Measurements from ENCODE around the gene TRABD2B.
A peak's percentile ranks its signal among the peaks of the same experiment; 100 is the strongest.

Gene TRABD2B

DNA sequence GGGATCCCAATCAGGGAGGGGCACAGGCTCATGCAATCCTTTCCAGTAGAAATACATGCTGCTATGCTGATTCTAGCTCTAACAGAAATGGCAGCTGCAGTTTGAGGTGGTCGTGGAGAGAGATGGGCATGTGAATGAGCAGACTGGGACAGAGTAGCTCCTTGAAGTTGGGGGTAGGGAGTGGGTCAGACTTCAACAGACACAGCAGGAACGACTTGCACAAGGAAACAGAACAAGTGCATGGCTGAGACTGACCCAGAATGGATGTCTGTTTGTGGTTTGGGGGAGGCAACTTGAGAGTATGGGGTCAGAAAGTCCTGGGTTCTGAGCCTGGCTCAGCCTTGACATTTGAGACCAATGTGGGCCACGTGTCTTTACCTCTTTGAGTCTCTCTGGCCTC lies 25.1 kb upstream of the TRABD2B start:
- DNase-seq (ENCODE audit: low spot score) (no peak), FAIRE-seq (no peak)

DNA sequence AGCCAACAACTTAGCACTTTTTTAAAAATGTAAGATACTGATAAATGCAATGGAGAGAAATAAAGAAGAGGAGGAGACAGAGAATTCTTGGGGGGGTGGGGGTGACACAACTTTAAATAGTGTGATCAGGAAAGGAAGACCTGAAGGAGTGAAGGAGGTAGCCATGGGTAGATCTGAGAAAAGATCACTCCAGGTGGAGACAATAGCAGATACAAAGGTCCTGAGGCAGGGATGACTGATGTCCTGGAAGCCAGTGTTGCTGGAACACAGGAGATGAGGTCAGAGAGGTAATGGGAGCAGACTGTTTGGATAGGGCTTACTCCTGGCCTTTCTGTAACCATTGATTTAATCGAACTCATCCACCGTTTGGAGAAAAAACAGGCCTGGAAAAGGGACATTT lies 24.6 kb upstream of the TRABD2B start:
- no peak for DNase-seq (ENCODE audit: low spot score)
- no peak for FAIRE-seq

DNA sequence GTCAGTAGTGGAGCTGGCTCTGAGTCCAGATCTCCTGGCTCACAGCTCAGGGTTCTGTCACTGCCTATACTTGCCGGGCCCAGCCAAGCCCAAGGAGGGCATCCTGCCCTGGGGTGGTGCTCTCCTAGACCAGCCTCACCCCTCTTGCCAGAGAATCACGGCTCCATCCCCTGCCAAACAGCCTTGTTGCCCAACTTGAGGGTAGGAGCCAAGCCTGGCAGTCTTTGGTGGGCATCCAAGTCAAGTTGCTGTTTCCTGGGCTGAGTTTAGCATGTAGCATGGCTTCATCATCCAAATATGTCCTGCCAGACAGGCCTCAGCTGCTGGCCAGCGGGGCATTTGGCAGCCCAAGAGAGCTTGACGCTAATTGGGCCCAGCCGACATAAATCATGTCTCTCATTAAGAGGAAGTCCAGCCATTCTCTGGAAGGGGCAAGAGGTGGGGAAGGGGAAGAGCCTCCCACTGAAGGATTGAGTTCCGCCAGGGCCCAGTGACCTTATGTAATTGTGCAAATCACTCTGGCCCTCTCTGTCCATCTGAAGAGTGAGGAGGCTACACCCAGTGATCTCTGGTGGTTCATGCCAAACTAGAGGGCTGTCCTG lies 22.6 kb upstream of the TRABD2B start:
- FAIRE-seq (no peak), DNase-seq (ENCODE audit: low spot score) (no peak)

DNA sequence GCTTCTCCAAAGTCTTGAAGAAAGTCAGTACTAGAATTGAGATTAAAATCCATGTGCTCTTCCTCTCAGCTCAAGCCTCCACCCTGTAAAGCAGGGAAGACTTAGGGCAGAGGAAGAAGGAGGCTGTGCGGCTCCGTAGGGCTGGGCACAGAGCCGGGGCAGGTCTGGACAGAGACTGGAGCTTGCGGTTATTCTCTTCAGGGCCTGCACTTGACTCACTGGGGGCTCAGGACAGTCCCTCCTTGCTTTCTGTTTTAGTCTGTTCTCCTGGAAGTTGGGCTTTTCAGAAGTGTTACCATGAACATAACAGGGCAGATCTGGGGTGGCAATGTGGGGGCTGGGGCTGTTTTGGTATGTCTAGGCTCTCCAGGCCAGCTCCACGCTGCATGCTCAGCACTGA lies 21.6 kb upstream of the TRABD2B start:
- DNase-seq (ENCODE audit: low spot score) (no peak), FAIRE-seq (no peak)

DNA sequence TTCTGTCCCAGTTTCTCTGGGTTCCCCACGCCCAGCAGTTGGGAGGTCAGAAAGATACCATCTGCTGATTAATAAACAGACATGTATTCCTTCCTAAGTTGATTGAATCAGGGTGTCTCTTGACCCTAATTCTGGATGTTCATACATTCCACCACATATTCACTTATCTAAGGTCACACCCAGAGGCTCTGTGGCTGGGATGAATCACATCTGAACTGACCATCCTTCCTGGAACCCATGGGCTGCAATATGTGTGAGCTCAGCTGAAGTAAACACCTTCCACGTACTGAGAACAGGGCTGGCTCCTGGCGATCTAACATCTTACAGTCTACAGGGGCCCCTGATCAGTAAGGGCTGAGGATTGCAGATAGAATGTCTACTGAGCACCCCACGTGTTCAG lies 20.5 kb upstream of the TRABD2B start:
- no peak for DNase-seq (ENCODE audit: low spot score)
- FAIRE-seq: no peak

DNA sequence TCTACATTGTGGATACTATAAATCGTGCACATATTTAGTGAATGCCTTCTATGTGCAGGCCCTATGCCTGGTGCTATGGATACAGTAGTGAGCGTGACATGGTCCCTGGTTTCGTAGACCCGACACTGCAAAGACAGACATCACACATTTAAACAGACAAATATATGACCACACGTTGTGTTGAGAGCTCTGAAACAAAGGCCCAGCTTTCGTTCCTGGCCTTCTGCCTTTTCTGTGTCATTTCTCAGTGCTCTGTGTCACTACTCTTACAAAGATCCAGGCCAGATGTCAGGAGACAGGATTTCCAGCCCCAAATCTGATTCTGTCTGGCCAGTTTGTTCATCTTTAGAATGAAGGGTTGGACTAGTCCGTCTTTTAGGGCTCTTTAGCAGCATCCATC lies 19.3 kb upstream of the TRABD2B start:
- FAIRE-seq (no peak), DNase-seq (ENCODE audit: low spot score) (no peak)

DNA sequence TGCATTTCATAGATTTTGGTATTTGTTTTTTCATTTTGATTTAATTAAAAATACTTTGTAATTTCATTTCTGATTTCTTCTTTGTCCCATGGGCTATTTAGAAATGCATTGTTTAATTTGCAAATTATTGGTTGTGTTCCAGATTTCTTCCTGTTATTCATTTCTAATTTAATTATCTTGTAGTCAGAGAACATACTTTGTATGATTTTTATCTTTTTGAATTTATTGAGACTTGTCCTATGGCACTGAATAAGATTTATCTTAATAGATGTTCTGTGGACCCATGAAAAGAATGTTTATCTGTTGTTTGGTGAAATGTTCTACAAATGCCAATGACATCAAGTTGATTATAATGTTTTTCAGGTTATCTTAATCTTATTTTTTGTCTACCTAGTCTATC lies 16.1 kb upstream of the TRABD2B start:
- DNase-seq (ENCODE audit: low spot score): no peak
- FAIRE-seq: no peak

DNA sequence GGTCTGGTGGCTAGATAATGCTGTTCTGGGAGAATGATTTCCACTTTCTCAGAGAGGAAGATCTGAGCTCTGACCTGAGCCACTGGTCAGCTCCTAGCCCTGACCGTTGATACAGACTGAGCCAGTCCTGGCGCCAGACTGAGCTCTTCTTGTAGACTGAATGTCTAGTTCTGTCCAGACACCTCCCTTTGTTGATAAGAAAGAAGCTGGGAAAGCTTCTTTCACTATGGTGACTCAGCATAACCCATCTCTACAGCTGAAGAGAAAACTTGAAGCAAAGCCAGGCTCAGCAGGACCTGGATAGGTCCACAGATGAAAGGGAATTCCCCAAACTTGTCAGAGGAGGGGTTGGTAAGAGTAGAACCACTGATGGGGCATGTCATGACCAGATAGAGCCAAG lies 9.9 kb upstream of the TRABD2B start:
- DNase-seq (ENCODE audit: low spot score) (peak; percentile 36), FAIRE-seq (no peak)

DNA sequence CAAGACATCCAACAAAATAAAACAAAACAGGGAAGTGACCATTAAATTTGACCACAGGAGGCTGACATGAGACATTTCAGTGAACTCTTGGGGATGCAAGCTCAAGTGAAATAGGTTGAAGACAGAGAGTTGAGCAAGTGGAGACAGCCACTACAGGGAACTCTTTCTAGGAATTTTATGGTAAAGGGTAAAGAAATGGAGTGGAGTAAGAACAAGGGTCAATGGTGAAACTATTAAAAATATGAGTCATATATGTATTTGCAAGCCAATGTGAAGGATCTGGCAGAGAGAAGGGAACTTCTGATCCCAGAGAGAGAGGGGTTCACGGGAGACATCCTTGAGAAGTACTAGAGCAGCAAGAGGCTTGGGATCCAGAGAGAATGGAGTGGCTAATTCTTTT lies 9.1 kb upstream of the TRABD2B start:
- FAIRE-seq: no peak
- no peak for DNase-seq (ENCODE audit: low spot score)

DNA sequence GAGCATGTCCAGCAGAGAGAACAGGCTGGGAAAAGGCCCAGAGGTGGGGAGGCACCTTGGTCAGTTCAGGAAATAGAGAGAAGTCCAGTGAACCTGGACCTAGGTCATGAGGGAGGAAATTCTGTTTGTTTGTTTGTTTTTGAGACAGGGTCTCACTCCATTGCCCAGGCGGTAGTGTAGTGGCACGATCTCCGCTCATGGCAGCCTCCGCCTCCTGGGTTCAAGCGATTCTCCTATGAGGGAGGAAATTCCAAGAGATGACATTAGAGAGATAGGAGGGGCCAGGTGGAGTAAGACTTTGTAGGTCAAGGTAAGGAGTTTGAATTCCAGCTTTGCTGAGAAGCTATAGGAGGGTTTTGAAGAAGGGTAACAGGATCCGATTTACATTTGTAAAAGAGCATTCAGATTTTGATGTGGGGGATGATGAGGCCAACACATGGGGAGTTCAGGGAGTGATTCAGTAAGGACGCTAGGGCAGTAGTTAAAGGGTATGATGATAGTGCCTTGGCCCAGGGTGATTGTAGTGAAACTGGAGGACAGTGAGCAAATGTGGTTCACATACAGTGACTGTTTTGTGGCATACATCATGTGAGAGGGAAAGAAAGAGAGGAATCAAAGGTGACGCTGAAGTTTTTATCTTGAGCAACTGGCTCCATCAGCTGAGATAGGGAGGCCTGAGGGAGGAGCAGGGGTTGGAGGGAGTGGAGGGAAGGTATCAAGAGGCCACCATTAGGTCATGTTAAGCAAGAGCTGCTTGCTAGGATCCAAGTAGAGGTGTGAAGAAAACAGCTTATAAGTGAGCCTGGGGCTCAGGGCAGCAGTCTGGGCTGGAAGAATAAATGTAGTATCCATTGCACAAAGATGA lies 8.3 kb upstream of the TRABD2B start:
- FAIRE-seq (no peak), DNase-seq (ENCODE audit: low spot score) (no peak)

DNA sequence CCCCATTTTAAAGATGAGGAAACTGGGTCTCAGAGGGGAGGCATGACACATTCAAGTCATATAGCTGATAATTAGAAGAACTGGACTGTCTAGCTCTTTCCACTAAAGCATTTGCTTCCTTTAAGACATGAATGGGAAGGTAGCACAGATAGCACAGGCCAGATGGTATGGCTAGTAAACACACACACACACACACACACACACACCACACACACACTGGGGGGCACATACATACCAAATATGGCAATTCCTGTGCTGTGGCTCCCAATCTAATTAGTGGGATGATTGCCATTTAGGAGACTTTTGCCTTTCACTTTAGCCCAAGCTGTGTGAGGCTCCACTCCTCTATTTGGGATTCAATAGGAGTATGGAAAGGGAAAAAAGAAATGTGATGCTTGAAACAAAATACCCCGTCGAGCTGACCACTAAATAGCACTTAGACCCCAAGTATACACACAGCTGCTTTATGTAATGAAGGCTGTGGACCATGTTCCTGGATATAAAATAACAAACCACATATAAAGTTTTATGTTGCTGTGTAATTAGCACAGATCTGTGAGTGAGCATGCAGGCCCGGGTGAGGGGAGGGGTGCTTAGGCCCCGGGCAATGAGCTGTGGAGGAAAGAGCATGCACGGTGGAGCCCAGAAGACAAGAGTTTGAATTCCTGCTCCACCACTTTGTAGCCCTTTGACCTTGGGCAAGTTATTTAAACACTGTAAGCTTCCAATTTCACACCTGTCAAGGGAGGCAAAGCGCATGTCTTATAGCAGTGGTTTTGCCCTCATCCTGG lies 6.8 kb upstream of the TRABD2B start:
- DNase-seq (ENCODE audit: low spot score) (no peak), FAIRE-seq (no peak)

DNA sequence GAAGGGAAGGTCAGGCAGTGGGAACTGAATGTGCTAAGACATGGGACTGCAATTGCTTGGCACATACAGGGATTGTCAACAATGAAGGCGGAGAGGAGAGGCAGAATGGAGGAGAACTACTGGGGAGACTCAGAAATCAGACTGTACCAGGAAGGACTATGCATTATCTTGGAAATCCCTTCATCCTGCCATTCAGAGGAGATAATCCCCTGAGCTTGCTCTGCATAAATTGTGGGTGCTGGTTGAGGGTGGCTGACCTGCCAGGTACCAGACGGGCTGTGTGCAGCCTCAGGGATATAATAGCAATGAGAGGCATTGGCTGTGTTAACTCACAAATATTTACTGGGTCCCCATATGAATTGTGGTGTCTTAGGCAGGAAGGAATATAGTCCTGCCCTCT lies 5.0 kb upstream of the TRABD2B start:
- FAIRE-seq: no peak
- DNase-seq (ENCODE audit: low spot score): no peak

DNA sequence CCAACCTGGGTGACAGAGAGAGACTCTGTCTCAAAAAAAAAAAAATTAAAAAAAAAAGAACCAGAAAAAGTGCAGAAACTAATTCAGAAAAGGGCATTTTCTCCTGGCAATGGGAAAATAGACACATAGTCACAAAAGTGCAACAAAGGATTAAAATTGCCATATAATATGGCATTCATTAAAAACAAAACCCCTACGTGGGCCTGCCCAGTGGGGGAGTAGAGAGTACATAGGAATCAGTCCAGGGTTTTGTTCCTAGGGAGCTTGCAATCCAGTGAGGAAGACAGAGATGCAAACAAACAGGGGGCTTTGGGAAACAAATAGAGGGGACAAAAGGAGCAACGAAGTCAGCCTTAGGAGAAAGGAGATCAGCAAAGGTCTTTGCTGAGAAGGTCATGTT lies 4.5 kb upstream of the TRABD2B start:
- FAIRE-seq: no peak
- DNase-seq (ENCODE audit: low spot score): no peak

DNA sequence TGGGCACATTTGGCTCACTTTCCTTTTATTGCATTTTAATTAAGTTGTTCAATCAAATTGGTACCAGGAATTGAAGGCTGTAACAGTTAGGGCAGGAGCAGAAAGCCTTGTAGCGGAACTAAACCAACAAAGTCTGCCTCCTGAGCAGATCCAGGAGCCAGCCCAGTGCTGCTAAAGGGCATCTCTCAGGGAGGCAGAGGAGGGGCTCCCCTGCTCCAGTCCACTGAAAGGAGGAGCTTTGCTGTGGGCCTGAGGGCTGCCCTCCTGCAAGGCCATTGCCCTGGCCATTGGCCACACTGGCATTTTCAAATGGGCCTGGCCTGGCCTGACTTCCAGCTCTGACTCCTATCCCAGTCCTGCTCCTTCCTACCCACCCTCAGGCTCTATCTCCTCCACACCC lies 3.7 kb upstream of the TRABD2B start:
- FAIRE-seq: no peak
- no peak for DNase-seq (ENCODE audit: low spot score)

DNA sequence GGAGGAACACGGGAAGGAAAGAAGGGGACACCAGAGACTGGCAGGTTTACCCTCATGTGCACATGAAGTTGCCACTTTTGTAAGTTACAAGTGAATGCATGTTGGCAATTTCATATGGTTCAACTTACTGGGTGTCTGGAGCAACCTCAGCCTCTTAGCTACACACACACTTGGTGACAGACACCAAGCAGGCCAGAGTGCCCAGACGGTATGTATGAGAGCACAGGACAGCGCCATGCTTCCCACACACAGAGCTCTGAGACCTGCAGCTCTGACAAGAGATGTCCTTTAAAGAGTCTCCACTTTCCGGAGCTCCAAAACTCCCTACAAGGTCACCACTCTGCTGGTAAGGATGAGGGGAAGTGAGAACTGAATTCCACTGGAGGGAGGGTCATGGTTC lies 1.9 kb upstream of the TRABD2B start:
- no peak for DNase-seq (ENCODE audit: low spot score)
- no peak for FAIRE-seq

DNA sequence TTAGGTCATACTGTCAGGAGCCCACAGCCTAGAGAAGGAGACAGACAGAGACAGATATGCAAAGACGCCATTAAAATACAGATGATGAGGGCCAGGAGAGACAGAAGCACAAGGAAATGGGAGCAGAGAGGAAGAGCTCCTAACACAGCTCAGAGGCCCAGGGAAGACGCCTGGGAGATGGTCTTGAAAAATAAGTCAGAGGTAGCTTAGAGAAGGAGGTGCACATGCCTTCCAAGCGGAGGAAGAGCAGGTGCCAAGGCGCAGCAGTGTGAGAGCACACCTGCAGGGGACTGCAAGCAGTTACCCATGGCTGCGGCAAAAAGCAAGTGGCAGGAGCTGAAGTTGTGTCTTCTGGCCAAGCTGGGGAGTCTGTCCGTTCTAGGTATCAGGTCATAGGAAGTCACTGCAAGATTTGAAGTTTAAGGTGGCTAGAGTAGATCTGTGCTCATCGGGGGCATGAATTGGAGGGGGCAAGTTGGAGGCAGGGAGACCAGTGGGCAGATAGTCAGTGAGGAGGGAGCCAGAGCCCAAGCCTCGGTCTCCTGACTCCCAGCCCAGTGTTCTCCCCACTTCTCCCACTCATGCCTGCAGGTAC lies 1.3 kb upstream of the TRABD2B start:
- FAIRE-seq: no peak
- no peak for DNase-seq (ENCODE audit: low spot score)

DNA sequence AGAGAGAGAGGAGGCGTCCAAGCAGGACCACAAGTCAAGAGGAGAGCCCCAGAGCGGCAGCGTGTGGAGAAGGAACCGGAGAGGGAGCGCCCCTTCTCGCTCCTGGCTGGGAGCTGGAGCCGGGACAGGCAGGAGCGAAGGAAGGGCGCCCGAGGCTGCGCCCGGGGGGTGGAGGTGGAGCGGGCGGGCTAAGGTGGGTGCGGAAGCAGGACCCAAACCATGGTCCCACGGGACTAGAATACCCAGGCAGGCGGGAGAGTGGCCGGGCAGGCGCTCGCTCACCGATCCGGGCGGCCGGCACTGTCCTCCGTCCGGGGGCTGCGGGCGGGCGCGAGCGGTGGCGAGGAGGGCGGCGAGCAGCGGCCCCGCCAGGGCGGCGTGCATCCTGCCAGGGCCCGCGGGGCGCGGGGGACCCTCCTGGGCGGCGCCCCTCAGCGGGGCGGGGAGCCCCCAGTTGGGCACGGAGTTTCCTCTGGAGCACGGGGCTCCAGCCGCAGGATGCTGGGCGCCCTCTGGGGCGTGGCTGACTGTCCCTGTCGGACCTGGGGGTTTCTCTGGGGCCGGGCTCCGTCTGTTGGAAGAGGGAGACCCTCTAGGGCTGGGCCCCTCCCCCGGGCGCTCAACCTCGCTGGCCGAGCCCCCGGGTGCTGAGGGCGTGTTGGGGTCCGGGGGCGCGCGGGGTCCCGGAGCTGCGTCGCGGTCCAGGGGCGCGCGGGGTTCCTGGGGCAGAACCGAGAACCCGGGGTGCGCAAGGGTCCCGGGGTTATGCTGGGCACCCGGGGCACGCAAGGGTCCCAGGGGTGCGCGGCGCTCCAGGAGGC lies 569 bp downstream of the TRABD2B start:
- peak; percentile 64 for DNase-seq (ENCODE audit: low spot score)

DNA sequence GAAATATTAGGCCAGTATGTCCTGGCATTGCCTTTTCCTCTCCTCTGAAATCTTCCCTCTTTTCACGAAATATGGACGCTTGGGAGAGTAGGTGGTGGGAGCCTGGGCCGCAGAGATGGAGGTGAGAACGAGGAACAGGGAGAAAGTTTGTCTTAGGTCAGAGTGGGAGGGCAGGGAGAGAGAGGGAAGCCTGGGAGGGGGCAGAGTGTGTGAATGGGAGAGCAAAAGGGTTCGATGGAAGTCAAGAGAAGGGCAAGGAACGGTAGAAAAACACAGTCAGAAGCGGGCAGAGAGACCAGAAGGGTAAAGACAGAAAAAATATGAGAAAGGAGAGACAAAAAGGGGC lies 1.2 kb downstream of the TRABD2B start:
- FAIRE-seq: no peak
- DNase-seq (ENCODE audit: low spot score): no peak

More for the DNA sequence above, 569 bp downstream of the TRABD2B start:
- no peak for FAIRE-seq

DNA sequence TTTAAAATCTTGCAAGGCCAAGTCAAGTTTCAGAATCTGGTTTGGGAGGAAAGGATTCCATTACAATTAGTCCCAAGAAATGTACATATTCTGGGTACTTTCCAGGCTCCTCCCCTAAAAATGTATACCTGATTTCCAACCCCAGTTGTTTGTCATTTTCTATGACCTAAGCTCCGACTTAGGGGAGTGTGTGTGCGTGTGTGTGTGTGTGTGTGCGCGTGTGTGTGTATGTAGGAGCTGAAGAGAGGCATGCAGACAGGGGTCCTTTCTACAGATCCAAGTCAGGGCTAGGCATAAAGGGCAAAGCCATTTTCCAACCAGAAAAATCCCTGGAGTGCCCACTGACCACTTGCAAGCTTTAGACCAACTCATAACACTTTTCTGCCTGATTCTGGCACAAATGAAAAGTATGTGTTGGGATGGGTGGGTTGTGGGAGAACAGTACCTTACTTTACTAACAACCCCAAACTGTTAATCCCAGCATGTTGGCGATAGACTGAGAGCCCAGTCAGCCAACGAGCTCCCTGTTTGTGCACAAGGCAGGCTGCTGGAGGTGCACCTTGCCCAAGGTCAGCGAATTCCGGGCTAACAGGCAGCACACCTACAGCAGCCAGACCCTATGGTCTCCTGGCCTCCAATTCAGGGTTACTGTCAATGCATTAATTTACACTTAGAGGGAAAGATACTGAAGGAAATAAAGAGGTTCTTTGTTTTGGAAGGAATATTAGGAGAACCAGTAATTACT lies 1.7 kb downstream of the TRABD2B start:
- FAIRE-seq (peak; percentile 42), DNase-seq (ENCODE audit: low spot score) (no peak)

DNA sequence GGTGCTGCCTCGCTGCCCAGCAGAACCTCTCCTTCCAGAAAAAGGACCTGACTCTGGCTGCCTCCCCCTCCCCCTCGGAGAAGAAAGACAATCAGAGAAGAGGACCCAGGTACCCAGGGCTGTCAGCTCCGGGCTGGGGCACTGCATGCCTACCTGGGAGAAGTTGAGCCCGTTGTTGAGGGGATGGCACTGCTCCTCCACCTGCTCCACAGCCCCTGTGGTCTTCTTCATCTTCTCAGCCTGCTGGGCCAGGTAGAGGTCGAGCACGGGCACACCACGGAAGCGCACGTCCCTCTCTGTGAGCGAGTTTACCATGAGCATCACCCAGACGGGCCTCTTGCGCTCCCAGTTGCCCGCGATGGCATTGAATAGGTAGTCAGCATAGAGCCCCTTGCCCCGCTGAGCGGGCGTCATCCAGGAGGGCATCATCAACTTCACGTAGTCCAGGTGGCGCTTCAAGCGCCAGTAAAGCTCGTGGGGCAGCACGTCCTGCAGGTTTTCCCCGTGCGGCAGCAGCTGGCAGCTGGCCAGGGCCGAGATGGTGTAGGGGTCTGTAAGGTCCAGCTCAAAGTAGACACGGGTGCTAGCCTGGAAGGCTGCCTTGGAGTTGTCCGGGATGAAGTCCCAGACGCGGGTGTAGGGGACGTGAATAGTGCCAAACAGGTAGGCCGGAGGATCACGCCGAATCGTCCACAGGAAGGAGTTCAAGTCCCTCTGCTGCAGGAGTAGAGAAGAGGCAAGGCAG lies 3.1 kb downstream of the TRABD2B start:
- DNase-seq (ENCODE audit: low spot score): no peak

More for the DNA sequence above, 3.1 kb downstream of the TRABD2B start:
- no peak for FAIRE-seq
